ENCODE results near the gene PRAME. TPM values are rescaled to one million over a fixed set of nuclear protein-coding genes. Genes with fewer than 3 reads are reported as not detected.
"Not testable (repeated sequence)": the region's sequence is repeated elsewhere in the genome, so short reads cannot be mapped to it uniquely, and the experiment has no call there.

PRAME gene
- total and polyA plus RNA-seq, 11 donors = 0.23 to 0.59 TPM; not detected in 9

GRCh38 chr22:22512951-22513350 is 46.1 kb downstream of the PRAME start:
- no peaks in the 10 kb centered on the region for H3K36me3 ChIP-seq
- no peak for ATAC-seq
- 39 to 58% (median 54%) methylated on average over 5 of the region's 5 CpGs for WGBS, 4 donors
- intact Hi-C loops (cut with DNase I) = no loop called here
- DNase-seq = no peak
- peaks cover 0 to 10% (median 0%) of the 10 kb centered on the region in 12 donors for H3K4me1 ChIP-seq
- TF ChIP-seq CTCF (IDR thresholded peaks at IDR 0.05) (no peak), POLR2A (IDR thresholded peaks at IDR 0.05) (no peak)
- peaks cover 0 to 30% (median 6%) of the 10 kb centered on the region in 9 donors for H3K27me3 ChIP-seq
- H3K27ac ChIP-seq = no peak overlapping the region
- H3K4me3 ChIP-seq = no peak overlapping the region
- H3K9me3 ChIP-seq = peaks cover 0 to 22% (median 12%) of the 10 kb centered on the region in 12 donors

GRCh38 chr22:22510833-22511232 is 48.2 kb downstream of the PRAME start:
- Histone ChIP-seq H3K4me1 (peaks cover 0 to 11% (median 0%) of the 10 kb centered on the region in 12 donors), H3K9me3 (peaks cover 0 to 22% (median 12%) of the 10 kb centered on the region in 12 donors), H3K27me3 (peaks cover 0 to 24% (median 6%) of the 10 kb centered on the region in 9 donors)
- H3K27ac ChIP-seq; intact Hi-C loops (cut with DNase I); ATAC-seq; H3K4me3 ChIP-seq; H3K36me3 ChIP-seq; DNase-seq: not testable (repeated sequence)
- 94 to 95% (median 94%) methylated on average over 7 of the region's 7 CpGs for WGBS, 4 donors

GRCh38 chr22:22509912-22510311 is 49.2 kb downstream of the PRAME start:
- ATAC-seq; DNase-seq; H3K4me3 ChIP-seq; H3K27ac ChIP-seq; H3K36me3 ChIP-seq; intact Hi-C loops (cut with DNase I): not testable (repeated sequence)
- H3K4me1 ChIP-seq = peaks cover 0 to 11% (median 0%) of the 10 kb centered on the region in 12 donors
- peaks cover 0 to 19% (median 6%) of the 10 kb centered on the region in 9 donors for H3K27me3 ChIP-seq
- 94 to 96% (median 94%) methylated on average over 6 of the region's 6 CpGs for WGBS, 4 donors
- H3K9me3 ChIP-seq = peaks cover 0 to 22% (median 12%) of the 10 kb centered on the region in 12 donors

- peak; percentile 78 to 97 (median 89) for ATAC-seq
- H3K27me3 ChIP-seq = peaks cover 0 to 17% (median 0%) of the 10 kb centered on the region in 9 donors
- 3 to 5% (median 3%) methylated on average over 41 to 72 of the region's 72 CpGs for WGBS, 4 donors
- intact Hi-C loops (cut with DNase I) = no loop called here
- no peaks in the 10 kb centered on the region for H3K36me3 ChIP-seq
- H3K4me1 ChIP-seq = peaks cover 0 to 11% (median 0%) of the 10 kb centered on the region in 12 donors
- H3K4me3 ChIP-seq = peak within 1 kb of the TSS; percentile 33 to 66 (median 47)
- TF ChIP-seq POLR2A (IDR thresholded peaks at IDR 0.05) (no peak), CTCF (IDR thresholded peaks at IDR 0.05) (peak in 10 of 12 donors; percentile 8 to 52 (median 35))
- peak; percentile 36 to 82 (median 55) for DNase-seq
- peaks cover 0 to 22% (median 12%) of the 10 kb centered on the region in 12 donors for H3K9me3 ChIP-seq
- no peak within 1 kb of the TSS for H3K27ac ChIP-seq
Measured at GRCh38 chr22:22508274-22509176, 50.5 kb downstream of the PRAME start, which contains the start of gene ZNF280B. Gene ZNF280B, minus strand, starts transcription at chr22:22508742. Its CDS starts 19,344 bp downstream, at chr22:22489398.

GRCh38 chr22:22507743-22508273 is 51.3 kb downstream of the PRAME start:
- H3K4me3 ChIP-seq = peak overlapping the region in 11 of 12 donors; percentile 35 to 66 (median 48)
- peak in 1 of 4 donors; percentile 13 for ATAC-seq
- H3K27me3 ChIP-seq = peaks cover 0 to 11% (median 0%) of the 10 kb centered on the region in 9 donors
- DNase-seq = no peak
- 35 to 41% (median 37%) methylated on average over 13 of the region's 13 CpGs for WGBS, 4 donors
- H3K9me3 ChIP-seq = peaks cover 0 to 22% (median 12%) of the 10 kb centered on the region in 12 donors
- H3K36me3 ChIP-seq = no peaks in the 10 kb centered on the region
- intact Hi-C loops (cut with DNase I) = no loop called here
- TF ChIP-seq POLR2A (IDR thresholded peaks at IDR 0.05) (no peak), CTCF (IDR thresholded peaks at IDR 0.05) (no peak)
- H3K4me1 ChIP-seq = peaks cover 0 to 11% (median 0%) of the 10 kb centered on the region in 12 donors
- no peak overlapping the region for H3K27ac ChIP-seq

Measured in heart left ventricle (tissue), 16 donors.